Kidney epithelial cell (primary cell): ENCODE measurements around the gene PKP1. TPM values are rescaled to one million over a fixed set of nuclear protein-coding genes. Genes with fewer than 3 reads are reported as not detected.

Experiments
- DNase-seq: peaks from one replicate; pipeline ENCODE4 v3.0.0-alpha.2; 2010; ENCODE audit warnings: low read depth
- H3K27me3 ChIP-seq: 2 replicates; pipeline ENCODE4 v1.6.0; 2011; ENCODE audit warnings: low read length; ENCODE audit not compliant: control insufficient read depth, insufficient read depth
- H3K36me3 ChIP-seq: 2 replicates; pipeline ENCODE4 v1.5.1; 2011; ENCODE audit warnings: low read length; ENCODE audit not compliant: control insufficient read depth, insufficient read depth
- H3K4me3 ChIP-seq: 2 replicates; pipeline ENCODE4 v1.5.1; 2011; ENCODE audit warnings: low read depth, mild to moderate bottlenecking, control low read depth, low read length
- CTCF ChIP-seq: IDR thresholded peaks from 2 replicates; pipeline ENCODE4 v1.5.1; 2011; ENCODE audit warnings: mild to moderate bottlenecking, moderate library complexity, low read length, control low read depth, inconsistent platforms; ENCODE audit not compliant: insufficient read depth, poor library complexity, severe bottlenecking
- total RNA-seq: library from RNA; depleted of rRNA; stranded (reverse); fragments of >200 nt; gene quantifications from 2 replicates; pipeline ENCODE4 v1.2.3, GENCODE V29; 2015

PKP1 gene
- total RNA-seq, 1 donor from 2014 or later, result 8.7 TPM

- Histone ChIP-seq H3K36me3 (no peaks in the 10 kb centered on the region), H3K4me3 (no peak overlapping the region), H3K27me3 (peaks cover 6% of the 10 kb centered on the region)
- no peak for DNase-seq
- no peak for TF ChIP-seq CTCF
These were observed 47.2 kb downstream of the PKP1 start for GRCh38 chr1:201330541-201330940.

- H3K27me3 ChIP-seq, result peaks cover 4% of the 10 kb centered on the region
- TF ChIP-seq CTCF, result no peak
- no peak for DNase-seq
- no peak overlapping the region for H3K4me3 ChIP-seq
- no peaks in the 10 kb centered on the region for H3K36me3 ChIP-seq
These were observed 47.9 kb downstream of the PKP1 start for GRCh38 chr1:201331166-201331565.

GRCh38 chr1:201332021-201332420 is 48.7 kb downstream of the PKP1 start:
- no peak for TF ChIP-seq CTCF
- H3K36me3 ChIP-seq, result no peaks in the 10 kb centered on the region
- no peak overlapping the region for H3K4me3 ChIP-seq
- DNase-seq, result no peak
- peaks cover 5% of the 10 kb centered on the region for H3K27me3 ChIP-seq

GRCh38 chr1:201332616-201333335 is 49.5 kb downstream of the PKP1 start:
- Histone ChIP-seq H3K4me3 (no peak overlapping the region), H3K36me3 (no peaks in the 10 kb centered on the region), H3K27me3 (peaks cover 5% of the 10 kb centered on the region)
- TF ChIP-seq CTCF, result no peak
- DNase-seq, result no peak

GRCh38 chr1:201334325-201335173 is 51.2 kb downstream of the PKP1 start:
- DNase-seq, result no peak
- TF ChIP-seq CTCF, result no peak
- Histone ChIP-seq H3K27me3 (peaks cover 5% of the 10 kb centered on the region), H3K4me3 (no peak overlapping the region), H3K36me3 (no peaks in the 10 kb centered on the region)
